ENCODE data around the gene KLHDC7B. TPM values are rescaled to one million over a fixed set of nuclear protein-coding genes. Genes with fewer than 3 reads are reported as not detected.

KLHDC7B gene
- total RNA-seq, 2 experiments from 2014 or later, result 2.3 TPM

DNA sequence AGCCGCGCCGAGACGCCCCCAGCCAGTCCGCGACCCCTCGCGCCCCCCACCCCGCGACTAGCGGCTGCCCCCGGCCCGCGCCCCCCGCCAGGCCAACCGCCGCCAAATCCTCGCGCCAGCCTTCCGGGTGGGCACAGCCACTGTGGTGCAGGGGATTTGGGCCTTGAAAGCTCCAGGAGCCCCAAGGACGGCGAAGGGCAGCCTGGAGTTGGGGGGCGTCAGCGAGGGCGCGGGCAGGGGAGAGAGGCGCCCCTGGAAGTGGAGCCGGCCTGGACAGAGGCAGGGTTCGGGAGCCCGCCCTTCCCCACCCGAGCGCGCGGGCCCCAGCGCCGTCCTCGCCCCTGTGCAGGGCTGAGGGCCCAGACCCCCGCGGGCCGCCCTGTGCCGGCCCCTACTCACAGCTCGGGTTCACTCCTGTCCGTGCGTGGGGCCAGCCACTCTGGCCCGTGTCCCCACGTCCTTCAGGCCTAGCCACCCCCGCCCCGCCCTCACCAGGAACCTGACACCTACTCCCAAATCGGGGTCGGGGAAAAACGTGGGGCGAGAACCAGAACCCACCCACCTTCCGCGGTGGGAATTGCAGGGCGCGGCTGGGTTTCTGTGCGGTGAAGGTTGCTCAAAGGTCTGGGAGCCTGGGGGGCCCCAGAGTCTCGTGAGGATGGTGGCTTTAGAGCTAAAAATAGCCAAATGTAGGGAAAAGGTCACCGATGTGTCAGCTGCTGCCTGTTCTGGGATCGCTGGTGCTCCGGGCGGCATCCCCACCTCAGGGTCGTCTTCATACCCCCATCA lies 32.5 kb downstream of the KLHDC7B start, which contains the start of gene CPT1B:
CPT1B (minus strand) TSS at position 441 of the 789 bp plus-strand sequence. CDS start 512 bp downstream, outside the sequence.
- peaks cover 27% of the 10 kb centered on the region for H3K4me1 Mint-ChIP-seq (ENCODE audit: low read depth)
- H3K4me3 ChIP-seq (ENCODE audit: low read length), result no peak within 1 kb of the TSS
- H3K36me3 Mint-ChIP-seq (ENCODE audit: low read depth), result peaks cover 35% of the 10 kb centered on the region
- H3K4me3 Mint-ChIP-seq, result peak within 1 kb of the TSS; percentile 48
- no peaks in the 10 kb centered on the region for H3K27me3 Mint-ChIP-seq
- ChIA-PET POLR2A (interaction anchor here (1.0 to 2.4 kb wide), 4 partner anchors 30 to 52 kb away, joined by 3 to 11 read pairs (median 8); partner anchors contain the start of genes SCO2 and TYMP), CTCF (interaction anchor here (1.9 kb wide), 1 partner anchor 16 kb away, joined by 5 read pairs; the partner anchor contains the start of gene SYCE3)
- TF ChIP-seq, protein P1, sequence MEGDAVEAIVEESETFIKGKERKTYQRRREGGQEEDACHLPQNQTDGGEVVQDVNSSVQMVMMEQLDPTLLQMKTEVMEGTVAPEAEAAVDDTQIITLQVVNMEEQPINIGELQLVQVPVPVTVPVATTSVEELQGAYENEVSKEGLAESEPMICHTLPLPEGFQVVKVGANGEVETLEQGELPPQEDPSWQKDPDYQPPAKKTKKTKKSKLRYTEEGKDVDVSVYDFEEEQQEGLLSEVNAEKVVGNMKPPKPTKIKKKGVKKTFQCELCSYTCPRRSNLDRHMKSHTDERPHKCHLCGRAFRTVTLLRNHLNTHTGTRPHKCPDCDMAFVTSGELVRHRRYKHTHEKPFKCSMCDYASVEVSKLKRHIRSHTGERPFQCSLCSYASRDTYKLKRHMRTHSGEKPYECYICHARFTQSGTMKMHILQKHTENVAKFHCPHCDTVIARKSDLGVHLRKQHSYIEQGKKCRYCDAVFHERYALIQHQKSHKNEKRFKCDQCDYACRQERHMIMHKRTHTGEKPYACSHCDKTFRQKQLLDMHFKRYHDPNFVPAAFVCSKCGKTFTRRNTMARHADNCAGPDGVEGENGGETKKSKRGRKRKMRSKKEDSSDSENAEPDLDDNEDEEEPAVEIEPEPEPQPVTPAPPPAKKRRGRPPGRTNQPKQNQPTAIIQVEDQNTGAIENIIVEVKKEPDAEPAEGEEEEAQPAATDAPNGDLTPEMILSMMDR (IDR thresholded peaks at IDR 0.05), result no peak
- no peak within 1 kb of the TSS for H3K27ac Mint-ChIP-seq
- H3K9me3 Mint-ChIP-seq, result no peaks in the 10 kb centered on the region
- peaks cover 31% of the 10 kb centered on the region for H3K4me1 ChIP-seq (ENCODE audit: insufficient read depth, low read length)
- intact Hi-C loops (cut with DNase I, micrococcal nuclease), result no loop called here
- peaks cover 25% of the 10 kb centered on the region for H3K36me3 ChIP-seq (ENCODE audit: insufficient read depth, low read length)
- H3K9me3 ChIP-seq (ENCODE audit: control insufficient read depth in 1 of 2, insufficient read depth in 1 of 2, low read length in 2 of 2), result no peaks in the 10 kb centered on the region
- no peak within 1 kb of the TSS for H3K27ac ChIP-seq (ENCODE audit: low read depth in 1 of 2, low read length in 2 of 2)
- ATAC-seq (ENCODE audit: poor library complexity) (no peak), DNase-seq (peak in 1 of 14 experiments; percentile 17)
- no peaks in the 10 kb centered on the region for H3K27me3 ChIP-seq (ENCODE audit: control insufficient read depth in 1 of 2, insufficient read depth in 2 of 2, low read length in 2 of 2)

DNA sequence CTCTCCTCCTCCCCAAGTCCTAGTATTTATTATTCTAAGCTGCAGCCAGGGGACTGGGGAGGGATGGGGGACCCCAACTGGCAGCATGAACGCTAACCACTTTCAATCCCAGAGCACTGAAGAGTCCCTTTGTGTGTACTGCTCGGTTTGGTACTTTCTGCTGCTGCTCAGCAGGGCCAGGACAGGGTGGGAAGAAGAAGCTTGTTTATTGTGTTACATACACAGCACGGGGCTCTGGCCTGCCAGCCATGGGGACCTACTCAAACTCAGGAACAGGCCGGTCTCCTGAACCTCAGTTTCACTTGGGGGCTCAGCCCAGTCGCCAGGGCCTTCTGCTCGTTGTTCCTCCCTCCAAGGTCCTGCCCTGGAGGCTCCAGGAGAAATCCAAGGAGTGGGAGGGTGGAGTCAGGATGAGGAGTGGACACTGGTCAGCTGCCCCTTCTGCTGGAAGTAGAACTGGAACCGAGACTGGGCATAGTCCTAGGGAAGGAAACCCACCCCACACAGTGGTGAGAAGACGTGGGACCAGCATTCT lies 33.1 kb downstream of the KLHDC7B start:
- DNase-seq (no peak), ATAC-seq (ENCODE audit: poor library complexity) (no peak)
- TF ChIP-seq, protein P1 (IDR thresholded peaks at IDR 0.05), result no peak
- no peak overlapping the region for H3K4me3 ChIP-seq (ENCODE audit: low read length)
- H3K4me1 ChIP-seq (ENCODE audit: insufficient read depth, low read length), result peaks cover 38% of the 10 kb centered on the region
- no peaks in the 10 kb centered on the region for H3K27me3 Mint-ChIP-seq
- intact Hi-C loops (cut with DNase I, micrococcal nuclease), result no loop called here
- H3K36me3 Mint-ChIP-seq (ENCODE audit: low read depth), result peaks cover 35% of the 10 kb centered on the region
- no peaks in the 10 kb centered on the region for H3K9me3 Mint-ChIP-seq
- H3K36me3 ChIP-seq (ENCODE audit: insufficient read depth, low read length), result peaks cover 23% of the 10 kb centered on the region
- H3K27ac ChIP-seq (ENCODE audit: low read depth in 1 of 2, low read length in 2 of 2), result no peak overlapping the region
- H3K9me3 ChIP-seq (ENCODE audit: control insufficient read depth in 1 of 2, insufficient read depth in 1 of 2, low read length in 2 of 2), result no peaks in the 10 kb centered on the region
- peaks cover 34% of the 10 kb centered on the region for H3K4me1 Mint-ChIP-seq (ENCODE audit: low read depth)
- ChIA-PET CTCF (interaction anchor here (1.9 kb wide), 1 partner anchor 16 kb away, joined by 5 read pairs; the partner anchor contains the start of gene SYCE3), POLR2A (interaction anchor here (2.2 to 2.4 kb wide), 2 partner anchors 43 to 53 kb away, joined by 10 to 11 read pairs; partner anchors contain the start of gene SCO2)
- H3K27ac Mint-ChIP-seq, result no peak overlapping the region
- H3K4me3 Mint-ChIP-seq, result no peak overlapping the region
- H3K27me3 ChIP-seq (ENCODE audit: control insufficient read depth in 1 of 2, insufficient read depth in 2 of 2, low read length in 2 of 2), result no peaks in the 10 kb centered on the region

GRCh38 chr22:50579752-50580151 lies 34.1 kb downstream of the KLHDC7B start:
- no peaks in the 10 kb centered on the region for H3K9me3 ChIP-seq (ENCODE audit: control insufficient read depth in 1 of 2, insufficient read depth in 1 of 2, low read length in 2 of 2)
- DNase-seq (peak in 1 of 14 experiments; percentile 8), ATAC-seq (ENCODE audit: poor library complexity) (no peak)
- Mint-ChIP-seq H3K4me3 (peak overlapping the region; percentile 25), H3K9me3 (no peaks in the 10 kb centered on the region), H3K27ac (no peak overlapping the region), H3K36me3 (ENCODE audit: low read depth) (peaks cover 35% of the 10 kb centered on the region), H3K27me3 (no peaks in the 10 kb centered on the region), H3K4me1 (ENCODE audit: low read depth) (peaks cover 35% of the 10 kb centered on the region)
- H3K4me3 ChIP-seq (ENCODE audit: low read length), result no peak overlapping the region
- TF ChIP-seq, protein P1 (IDR thresholded peaks at IDR 0.05), result no peak
- intact Hi-C loops (cut with DNase I, micrococcal nuclease), result loop anchor here in 1 of 2 experiments (1.0 to 5.0 kb wide), 3 partner anchors 16 to 52 kb away; partner anchors contain the start of genes KLHDC7B and SCO2
- H3K36me3 ChIP-seq (ENCODE audit: insufficient read depth, low read length), result peaks cover 23% of the 10 kb centered on the region
- H3K4me1 ChIP-seq (ENCODE audit: insufficient read depth, low read length), result peaks cover 38% of the 10 kb centered on the region
- POLR2A ChIA-PET, result no interaction called here
- CTCF ChIA-PET, result no interaction called here
- H3K27ac ChIP-seq (ENCODE audit: low read depth in 1 of 2, low read length in 2 of 2), result no peak overlapping the region
- no peaks in the 10 kb centered on the region for H3K27me3 ChIP-seq (ENCODE audit: control insufficient read depth in 1 of 2, insufficient read depth in 2 of 2, low read length in 2 of 2)
